Measurements from ENCODE around the gene DECR2. TPM values are rescaled to one million over a fixed set of nuclear protein-coding genes. Genes with fewer than 3 reads are reported as not detected.
A peak's percentile ranks its signal among the peaks of the same experiment; 100 is the strongest.
"Not testable (repeated sequence)": the region's sequence is repeated elsewhere in the genome, so short reads cannot be mapped to it uniquely, and the experiment has no call there.

The DECR2 gene
- total RNA-seq, 1 donor from 2014 or later: 2.6 TPM

- Histone ChIP-seq H3K4me3 (ENCODE audit: low read length in 3 of 3) (no peak overlapping the region), H3K9me3 (ENCODE audit: control insufficient read depth in 3 of 3, low read length in 3 of 3) (no peaks in the 10 kb centered on the region), H3K27ac (ENCODE audit: low read depth, low read length) (no peak overlapping the region), H3K4me1 (ENCODE audit: control insufficient read depth in 3 of 3, insufficient read depth in 3 of 3, low read length in 3 of 3) (peaks cover 0 to 4% (median 0%) of the 10 kb centered on the region in 3 donors), H3K36me3 (ENCODE audit: control insufficient read depth in 3 of 3, insufficient read depth in 3 of 3, low read length in 3 of 3) (no peaks in the 10 kb centered on the region), H3K27me3 (ENCODE audit: control insufficient read depth in 3 of 3, insufficient read depth in 3 of 3, low read length in 3 of 3) (peaks cover 18 to 26% (median 20%) of the 10 kb centered on the region in 3 donors), H3K9ac (ENCODE audit: low read depth in 1 of 3, low read length in 3 of 3) (no peak overlapping the region)
Measured at GRCh38 chr16:360698-361336, 40.9 kb upstream of the DECR2 start.

GRCh38 chr16:361341-361871, 40.3 kb upstream of the DECR2 start:
- H3K36me3 ChIP-seq (ENCODE audit: control insufficient read depth in 3 of 3, insufficient read depth in 3 of 3, low read length in 3 of 3): peaks cover 0 to 1% (median 0%) of the 10 kb centered on the region in 3 donors
- H3K9ac ChIP-seq (ENCODE audit: low read depth in 1 of 3, low read length in 3 of 3): no peak overlapping the region
- H3K27me3 ChIP-seq (ENCODE audit: control insufficient read depth in 3 of 3, insufficient read depth in 3 of 3, low read length in 3 of 3): peaks cover 18 to 26% (median 20%) of the 10 kb centered on the region in 3 donors
- no peak overlapping the region for H3K4me3 ChIP-seq (ENCODE audit: low read length in 3 of 3)
- no peak overlapping the region for H3K27ac ChIP-seq (ENCODE audit: low read depth, low read length)
- H3K4me1 ChIP-seq (ENCODE audit: control insufficient read depth in 3 of 3, insufficient read depth in 3 of 3, low read length in 3 of 3): peaks cover 0 to 4% (median 0%) of the 10 kb centered on the region in 3 donors
- H3K9me3 ChIP-seq (ENCODE audit: control insufficient read depth in 3 of 3, low read length in 3 of 3): no peaks in the 10 kb centered on the region

- Histone ChIP-seq H3K27ac (ENCODE audit: low read depth, low read length) (no peak overlapping the region), H3K27me3 (ENCODE audit: control insufficient read depth in 3 of 3, insufficient read depth in 3 of 3, low read length in 3 of 3) (peaks cover 18 to 26% (median 20%) of the 10 kb centered on the region in 3 donors), H3K36me3 (ENCODE audit: control insufficient read depth in 3 of 3, insufficient read depth in 3 of 3, low read length in 3 of 3) (peaks cover 3 to 8% (median 4%) of the 10 kb centered on the region in 3 donors), H3K4me1 (ENCODE audit: control insufficient read depth in 3 of 3, insufficient read depth in 3 of 3, low read length in 3 of 3) (peaks cover 0 to 4% (median 0%) of the 10 kb centered on the region in 3 donors), H3K4me3 (ENCODE audit: low read length in 3 of 3) (no peak overlapping the region), H3K9me3 (ENCODE audit: control insufficient read depth in 3 of 3, low read length in 3 of 3) (no peaks in the 10 kb centered on the region), H3K9ac (ENCODE audit: low read depth in 1 of 3, low read length in 3 of 3) (no peak overlapping the region)
Measured at GRCh38 chr16:361872-362701, 39.6 kb upstream of the DECR2 start.

- not testable (repeated sequence) for H3K9me3 ChIP-seq (ENCODE audit: control insufficient read depth in 3 of 3, low read length in 3 of 3); H3K9ac ChIP-seq (ENCODE audit: low read depth in 1 of 3, low read length in 3 of 3); H3K4me1 ChIP-seq (ENCODE audit: control insufficient read depth in 3 of 3, insufficient read depth in 3 of 3, low read length in 3 of 3); H3K27ac ChIP-seq (ENCODE audit: low read depth, low read length); H3K4me3 ChIP-seq (ENCODE audit: low read length in 3 of 3)
- Histone ChIP-seq H3K27me3 (ENCODE audit: control insufficient read depth in 3 of 3, insufficient read depth in 3 of 3, low read length in 3 of 3) (peaks cover 18 to 26% (median 20%) of the 10 kb centered on the region in 3 donors), H3K36me3 (ENCODE audit: control insufficient read depth in 3 of 3, insufficient read depth in 3 of 3, low read length in 3 of 3) (peaks cover 9 to 13% (median 10%) of the 10 kb centered on the region in 3 donors)
Measured at GRCh38 chr16:362702-362999, 39.0 kb upstream of the DECR2 start.

- Histone ChIP-seq H3K9me3 (ENCODE audit: control insufficient read depth in 3 of 3, low read length in 3 of 3) (no peaks in the 10 kb centered on the region), H3K27ac (ENCODE audit: low read depth, low read length) (no peak overlapping the region), H3K36me3 (ENCODE audit: control insufficient read depth in 3 of 3, insufficient read depth in 3 of 3, low read length in 3 of 3) (peaks cover 15 to 19% (median 15%) of the 10 kb centered on the region in 3 donors), H3K4me3 (ENCODE audit: low read length in 3 of 3) (no peak overlapping the region), H3K27me3 (ENCODE audit: control insufficient read depth in 3 of 3, insufficient read depth in 3 of 3, low read length in 3 of 3) (peaks cover 17 to 26% (median 18%) of the 10 kb centered on the region in 3 donors), H3K4me1 (ENCODE audit: control insufficient read depth in 3 of 3, insufficient read depth in 3 of 3, low read length in 3 of 3) (peaks cover 0 to 4% (median 0%) of the 10 kb centered on the region in 3 donors), H3K9ac (ENCODE audit: low read depth in 1 of 3, low read length in 3 of 3) (no peak overlapping the region)
Measured at GRCh38 chr16:363110-363765, 38.4 kb upstream of the DECR2 start.

- Histone ChIP-seq H3K27ac (ENCODE audit: low read depth, low read length) (no peak overlapping the region), H3K4me3 (ENCODE audit: low read length in 3 of 3) (no peak overlapping the region), H3K9ac (ENCODE audit: low read depth in 1 of 3, low read length in 3 of 3) (no peak overlapping the region), H3K9me3 (ENCODE audit: control insufficient read depth in 3 of 3, low read length in 3 of 3) (no peaks in the 10 kb centered on the region), H3K4me1 (ENCODE audit: control insufficient read depth in 3 of 3, insufficient read depth in 3 of 3, low read length in 3 of 3) (peaks cover 0 to 4% (median 0%) of the 10 kb centered on the region in 3 donors), H3K36me3 (ENCODE audit: control insufficient read depth in 3 of 3, insufficient read depth in 3 of 3, low read length in 3 of 3) (peaks cover 22 to 24% (median 22%) of the 10 kb centered on the region in 3 donors), H3K27me3 (ENCODE audit: control insufficient read depth in 3 of 3, insufficient read depth in 3 of 3, low read length in 3 of 3) (peaks cover 17 to 26% (median 18%) of the 10 kb centered on the region in 3 donors)
Measured at GRCh38 chr16:363766-364490, 37.8 kb upstream of the DECR2 start.

- no peak overlapping the region for H3K27ac ChIP-seq (ENCODE audit: low read depth, low read length)
- peaks cover 23 to 26% (median 24%) of the 10 kb centered on the region in 3 donors for H3K36me3 ChIP-seq (ENCODE audit: control insufficient read depth in 3 of 3, insufficient read depth in 3 of 3, low read length in 3 of 3)
- no peak overlapping the region for H3K4me3 ChIP-seq (ENCODE audit: low read length in 3 of 3)
- H3K4me1 ChIP-seq (ENCODE audit: control insufficient read depth in 3 of 3, insufficient read depth in 3 of 3, low read length in 3 of 3): peaks cover 6 to 11% (median 6%) of the 10 kb centered on the region in 3 donors
- H3K27me3 ChIP-seq (ENCODE audit: control insufficient read depth in 3 of 3, insufficient read depth in 3 of 3, low read length in 3 of 3): peaks cover 17 to 26% (median 18%) of the 10 kb centered on the region in 3 donors
- H3K9ac ChIP-seq (ENCODE audit: low read depth in 1 of 3, low read length in 3 of 3): peak overlapping the region in 1 of 3 donors; percentile 8
- H3K9me3 ChIP-seq (ENCODE audit: control insufficient read depth in 3 of 3, low read length in 3 of 3): no peaks in the 10 kb centered on the region
Measured at GRCh38 chr16:364595-365491, 36.8 kb upstream of the DECR2 start.

- Histone ChIP-seq H3K9ac (ENCODE audit: low read depth in 1 of 3, low read length in 3 of 3) (no peak overlapping the region), H3K4me3 (ENCODE audit: low read length in 3 of 3) (no peak overlapping the region), H3K9me3 (ENCODE audit: control insufficient read depth in 3 of 3, low read length in 3 of 3) (no peaks in the 10 kb centered on the region), H3K27ac (ENCODE audit: low read depth, low read length) (no peak overlapping the region), H3K4me1 (ENCODE audit: control insufficient read depth in 3 of 3, insufficient read depth in 3 of 3, low read length in 3 of 3) (peaks cover 12 to 17% (median 15%) of the 10 kb centered on the region in 3 donors), H3K27me3 (ENCODE audit: control insufficient read depth in 3 of 3, insufficient read depth in 3 of 3, low read length in 3 of 3) (peaks cover 17 to 22% (median 18%) of the 10 kb centered on the region in 3 donors), H3K36me3 (ENCODE audit: control insufficient read depth in 3 of 3, insufficient read depth in 3 of 3, low read length in 3 of 3) (peaks cover 23 to 26% (median 24%) of the 10 kb centered on the region in 3 donors)
Measured at GRCh38 chr16:366476-366875, 35.2 kb upstream of the DECR2 start.
